Thoracic aorta (tissue), 2 donors: ENCODE results near the gene DFFB. TPM values are rescaled to one million over a fixed set of nuclear protein-coding genes. Genes with fewer than 3 reads are reported as not detected.
A peak's percentile ranks its signal among the peaks of the same experiment; 100 is the strongest.

Experiments used
- ATAC-seq: fragments of 150-250 bp; one replicate; pipeline ENCODE4 v1.8.0; 2017; ENCODE audit warnings: low read depth; ENCODE audit not compliant: insufficient number of reproducible peaks, low FRiP score
- DNase-seq: peaks from one replicate; pipeline ENCODE4 v3.0.0-alpha.2; 2020; ENCODE audit warnings: low spot score
- H3K27ac ChIP-seq, 2 donors: fragments of 200-600 bp; sonication (generic); 1 replicate in 1 of 2; 2 replicates in 1 of 2; pipeline ENCODE4 v1.5.1; 2016; ENCODE audit warnings: mild to moderate bottlenecking in 2 of 2, moderate library complexity in 2 of 2
- H3K27me3 ChIP-seq: fragments of 200-600 bp; sonication (generic); replicated peaks from 2 replicates; pipeline ENCODE4 v1.6.0; 2016; ENCODE audit warnings: mild to moderate bottlenecking; ENCODE audit not compliant: insufficient read depth
- H3K36me3 ChIP-seq: fragments of 200-600 bp; sonication (generic); one replicate; pipeline ENCODE4 v1.5.1; 2016
- H3K4me1 ChIP-seq, 2 donors: fragments of 200-600 bp; sonication (generic); 1 replicate in 1 of 2; 2 replicates in 1 of 2; pipeline versions ENCODE4 v1.5.1 to v1.6.0; 2016; ENCODE audit warnings: low read depth in 2 of 2, mild to moderate bottlenecking in 1 of 2; ENCODE audit not compliant: control insufficient read depth in 1 of 2
- H3K4me3 ChIP-seq: fragments of 200-600 bp; sonication (generic); 2 replicates; pipeline ENCODE4 v1.5.1; 2016; ENCODE audit warnings: mild to moderate bottlenecking
- H3K9me3 ChIP-seq: fragments of 200-600 bp; sonication (generic); 2 replicates; pipeline ENCODE4 v1.5.1; 2016
- total RNA-seq, 2 donors: library from RNA; depleted of rRNA; stranded (reverse); fragments of >200 nt; gene quantifications; one replicate each; pipeline versions ENCODE4 v1.1.0 to v1.2.3, GENCODE V29; 2016
- TF ChIP-seq, protein P1 (sequence below): fragments of 200-600 bp; sonication (generic); IDR thresholded peaks from one replicate; pipeline ENCODE4 v1.5.1; 2019; ENCODE audit warnings: antibody characterized with exemption

Gene DFFB
- total RNA-seq, 2 donors from 2014 or later = 7.8 to 20.2 TPM

DNA sequence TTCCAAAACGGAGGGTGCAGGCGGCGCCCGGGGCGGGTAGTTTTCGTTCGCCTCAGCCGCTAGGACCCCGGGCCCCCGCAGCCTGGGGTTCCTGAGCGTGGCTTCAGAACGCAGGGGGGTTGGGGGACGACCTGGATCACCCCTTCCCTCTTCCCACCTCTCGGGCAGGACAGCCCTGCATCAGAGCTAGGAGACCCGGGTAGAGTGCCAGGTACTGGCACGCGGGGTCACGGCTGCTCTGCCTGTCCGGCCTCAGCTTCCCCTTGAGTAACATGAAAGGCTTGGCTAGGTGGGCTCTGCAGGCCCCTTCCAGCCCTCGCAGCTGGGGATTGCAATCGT is 484 bp downstream of the DFFB start:
- H3K36me3 ChIP-seq = no peaks in the 10 kb centered on the region
- DNase-seq (no peak), ATAC-seq (no peak)
- H3K27me3 ChIP-seq = no peaks in the 10 kb centered on the region
- H3K27ac ChIP-seq = peak overlapping the region; percentile 73 to 86
- no peaks in the 10 kb centered on the region for H3K9me3 ChIP-seq
- TF ChIP-seq, protein P1, sequence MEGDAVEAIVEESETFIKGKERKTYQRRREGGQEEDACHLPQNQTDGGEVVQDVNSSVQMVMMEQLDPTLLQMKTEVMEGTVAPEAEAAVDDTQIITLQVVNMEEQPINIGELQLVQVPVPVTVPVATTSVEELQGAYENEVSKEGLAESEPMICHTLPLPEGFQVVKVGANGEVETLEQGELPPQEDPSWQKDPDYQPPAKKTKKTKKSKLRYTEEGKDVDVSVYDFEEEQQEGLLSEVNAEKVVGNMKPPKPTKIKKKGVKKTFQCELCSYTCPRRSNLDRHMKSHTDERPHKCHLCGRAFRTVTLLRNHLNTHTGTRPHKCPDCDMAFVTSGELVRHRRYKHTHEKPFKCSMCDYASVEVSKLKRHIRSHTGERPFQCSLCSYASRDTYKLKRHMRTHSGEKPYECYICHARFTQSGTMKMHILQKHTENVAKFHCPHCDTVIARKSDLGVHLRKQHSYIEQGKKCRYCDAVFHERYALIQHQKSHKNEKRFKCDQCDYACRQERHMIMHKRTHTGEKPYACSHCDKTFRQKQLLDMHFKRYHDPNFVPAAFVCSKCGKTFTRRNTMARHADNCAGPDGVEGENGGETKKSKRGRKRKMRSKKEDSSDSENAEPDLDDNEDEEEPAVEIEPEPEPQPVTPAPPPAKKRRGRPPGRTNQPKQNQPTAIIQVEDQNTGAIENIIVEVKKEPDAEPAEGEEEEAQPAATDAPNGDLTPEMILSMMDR = no peak
- H3K4me1 ChIP-seq = peaks cover 13 to 21% of the 10 kb centered on the region in 2 donors
- H3K4me3 ChIP-seq = peak overlapping the region; percentile 79

DNA sequence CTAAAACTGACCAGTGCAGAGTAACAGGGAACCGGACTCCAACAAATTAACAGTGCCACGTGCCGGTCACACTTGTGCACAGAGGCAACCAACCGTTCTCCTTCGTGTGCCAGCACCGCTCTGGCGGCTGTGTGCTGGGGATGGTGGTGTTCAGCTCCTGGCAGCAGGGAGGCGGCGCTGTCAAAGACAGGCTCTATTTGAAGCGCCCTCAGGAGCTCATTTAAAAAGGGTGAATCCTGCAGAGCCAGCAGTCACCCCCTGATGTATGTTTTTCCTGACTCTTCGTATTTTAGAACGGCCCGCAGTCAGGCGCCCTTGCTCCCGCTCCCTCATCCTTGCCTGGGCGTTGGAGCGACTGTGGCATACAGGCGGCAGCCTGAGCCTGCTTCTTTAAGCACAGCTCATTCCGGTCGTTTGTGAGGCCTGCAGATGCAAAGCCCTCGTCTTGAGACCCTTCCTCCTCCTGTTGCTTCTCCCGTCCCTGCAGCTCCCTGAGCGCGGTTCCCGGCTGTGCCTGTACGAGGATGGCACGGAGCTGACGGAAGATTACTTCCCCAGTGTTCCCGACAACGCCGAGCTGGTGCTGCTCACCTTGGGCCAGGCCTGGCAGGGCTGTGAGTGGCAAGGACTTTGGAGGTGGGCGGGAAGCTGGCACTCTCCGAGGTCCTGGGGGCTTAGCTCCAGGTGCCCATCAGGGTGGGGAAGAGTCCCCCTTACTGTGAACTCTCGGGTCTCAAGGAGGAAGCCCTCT is 1.1 kb downstream of the DFFB start:
- no peak for ATAC-seq
- Histone ChIP-seq H3K4me3 (peak overlapping the region; percentile 79), H3K27ac (no peak overlapping the region)

DNA sequence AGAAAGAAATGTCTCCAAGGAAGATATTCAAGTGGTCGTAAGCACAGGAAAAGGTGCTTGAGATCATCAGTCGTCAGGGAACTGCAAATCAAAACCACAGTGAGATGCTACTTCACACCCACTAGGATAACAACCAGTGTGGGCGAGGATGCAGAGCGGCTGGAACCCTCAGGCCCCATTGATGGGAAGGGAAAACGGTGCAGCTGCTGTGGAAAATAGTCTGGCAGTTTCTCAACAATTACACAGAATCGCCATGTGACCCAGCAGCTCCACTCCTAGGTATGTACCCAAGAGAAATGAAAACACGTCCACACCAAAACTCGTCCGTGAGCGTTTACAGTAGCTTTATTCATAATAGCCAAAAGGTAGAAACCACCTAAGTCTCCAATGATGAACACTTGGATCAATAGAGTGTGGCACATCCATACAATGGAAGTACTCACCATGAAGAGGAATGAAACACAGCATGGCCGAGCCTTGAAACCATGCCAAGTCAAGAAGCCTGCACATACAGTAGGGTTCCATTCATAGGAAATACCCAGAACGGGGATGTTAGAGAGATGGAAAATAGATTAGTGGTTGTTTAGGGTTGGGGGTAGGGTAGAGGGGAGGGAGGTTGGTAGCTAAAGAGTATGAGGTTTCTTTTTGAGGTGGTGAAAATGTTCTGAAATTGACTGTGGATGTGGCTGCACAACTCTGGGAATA is 6.1 kb downstream of the DFFB start:
- ATAC-seq = no peak
- H3K9me3 ChIP-seq = no peaks in the 10 kb centered on the region
- H3K36me3 ChIP-seq = peaks cover 7% of the 10 kb centered on the region
- H3K4me1 ChIP-seq = peaks cover 0 to 1% of the 10 kb centered on the region in 2 donors
- H3K27me3 ChIP-seq = no peaks in the 10 kb centered on the region
- TF ChIP-seq, protein P1 = no peak
- no peak for DNase-seq
- H3K27ac ChIP-seq = no peak overlapping the region
- no peak overlapping the region for H3K4me3 ChIP-seq

More for the DNA sequence above, 1.1 kb downstream of the DFFB start:
- Histone ChIP-seq H3K4me1 (peaks cover 13 to 21% of the 10 kb centered on the region in 2 donors), H3K9me3 (no peaks in the 10 kb centered on the region), H3K27me3 (no peaks in the 10 kb centered on the region), H3K36me3 (no peaks in the 10 kb centered on the region)
- no peak for DNase-seq
- TF ChIP-seq, protein P1 = no peak

- no peak for ATAC-seq
- no peaks in the 10 kb centered on the region for H3K9me3 ChIP-seq
- no peak overlapping the region for H3K27ac ChIP-seq
- H3K36me3 ChIP-seq = peaks cover 7% of the 10 kb centered on the region
- DNase-seq = no peak
- TF ChIP-seq, protein P1 = no peak
- H3K4me1 ChIP-seq = no peaks in the 10 kb centered on the region
- no peaks in the 10 kb centered on the region for H3K27me3 ChIP-seq
- no peak overlapping the region for H3K4me3 ChIP-seq
Measured at GRCh38 chr1:3864884-3865283, 7.6 kb downstream of the DFFB start.

GRCh38 chr1:3865606-3866160 is 8.4 kb downstream of the DFFB start:
- TF ChIP-seq, protein P1 = no peak
- Histone ChIP-seq H3K36me3 (peaks cover 14% of the 10 kb centered on the region), H3K4me3 (no peak overlapping the region), H3K27me3 (no peaks in the 10 kb centered on the region), H3K4me1 (no peaks in the 10 kb centered on the region), H3K27ac (no peak overlapping the region), H3K9me3 (no peaks in the 10 kb centered on the region)
- no peak for ATAC-seq
- DNase-seq = no peak
